Adipocyte (in vitro differentiated cells): ENCODE results near the gene AGT.
"Not testable (repeated sequence)": the region's sequence is repeated elsewhere in the genome, so short reads cannot be mapped to it uniquely, and the experiment has no call there.

Experiments
- DNase-seq: peaks from one replicate; pipeline ENCODE4 v3.0.0-alpha.2; 2015; ENCODE audit warnings: low read depth
- H3K27me3 ChIP-seq: replicated peaks from 2 replicates; pipeline ENCODE4 v1.7.0; 2013; ENCODE audit warnings: mild to moderate bottlenecking, low read length, moderate library complexity; ENCODE audit not compliant: control insufficient read depth, insufficient read depth
- H3K36me3 ChIP-seq: 2 replicates; pipeline ENCODE4 v1.7.0; 2013; ENCODE audit warnings: low read length, mild to moderate bottlenecking, moderate library complexity; ENCODE audit not compliant: control insufficient read depth, insufficient read depth, severe bottlenecking
- H3K4me1 ChIP-seq: 2 replicates; pipeline ENCODE4 v1.7.0; 2013; ENCODE audit warnings: mild to moderate bottlenecking, low read length, moderate library complexity; ENCODE audit not compliant: control insufficient read depth, insufficient read depth
- H3K4me3 ChIP-seq: 2 replicates; pipeline ENCODE4 v1.7.0; 2013; ENCODE audit warnings: mild to moderate bottlenecking, low read length, moderate library complexity
- H3K9ac ChIP-seq: 2 replicates; pipeline ENCODE4 v1.7.0; 2013; ENCODE audit warnings: mild to moderate bottlenecking, low read length, moderate library complexity
- H3K9me3 ChIP-seq: 2 replicates; pipeline ENCODE4 v1.7.0; 2013; ENCODE audit warnings: mild to moderate bottlenecking, low read length, moderate library complexity; ENCODE audit not compliant: control insufficient read depth

AGT gene

DNA sequence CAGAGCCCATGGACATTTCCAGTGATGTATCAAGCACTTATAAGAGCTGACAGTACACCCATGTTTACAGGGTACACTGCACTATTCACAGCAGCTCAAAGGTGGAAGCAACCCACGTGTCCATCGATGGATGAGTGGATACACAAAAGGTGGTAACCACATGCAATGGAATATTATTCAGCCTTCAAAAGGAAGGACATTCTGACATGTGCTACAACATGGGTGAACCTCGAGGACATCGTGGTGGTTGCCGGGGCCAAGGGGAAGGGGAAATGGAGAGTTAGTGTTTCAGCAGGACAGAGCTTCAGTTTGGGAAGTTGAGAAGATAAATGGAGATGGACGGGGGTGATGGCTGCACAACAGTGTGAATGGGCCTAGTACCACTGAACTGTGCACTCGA, 9.1 kb downstream of the AGT start:
- no peak for DNase-seq
- Histone ChIP-seq H3K36me3 (no peaks in the 10 kb centered on the region), H3K9ac (no peak overlapping the region), H3K4me1 (peaks cover 7% of the 10 kb centered on the region), H3K4me3 (no peak overlapping the region), H3K9me3 (no peaks in the 10 kb centered on the region), H3K27me3 (peaks cover 7% of the 10 kb centered on the region)

DNA sequence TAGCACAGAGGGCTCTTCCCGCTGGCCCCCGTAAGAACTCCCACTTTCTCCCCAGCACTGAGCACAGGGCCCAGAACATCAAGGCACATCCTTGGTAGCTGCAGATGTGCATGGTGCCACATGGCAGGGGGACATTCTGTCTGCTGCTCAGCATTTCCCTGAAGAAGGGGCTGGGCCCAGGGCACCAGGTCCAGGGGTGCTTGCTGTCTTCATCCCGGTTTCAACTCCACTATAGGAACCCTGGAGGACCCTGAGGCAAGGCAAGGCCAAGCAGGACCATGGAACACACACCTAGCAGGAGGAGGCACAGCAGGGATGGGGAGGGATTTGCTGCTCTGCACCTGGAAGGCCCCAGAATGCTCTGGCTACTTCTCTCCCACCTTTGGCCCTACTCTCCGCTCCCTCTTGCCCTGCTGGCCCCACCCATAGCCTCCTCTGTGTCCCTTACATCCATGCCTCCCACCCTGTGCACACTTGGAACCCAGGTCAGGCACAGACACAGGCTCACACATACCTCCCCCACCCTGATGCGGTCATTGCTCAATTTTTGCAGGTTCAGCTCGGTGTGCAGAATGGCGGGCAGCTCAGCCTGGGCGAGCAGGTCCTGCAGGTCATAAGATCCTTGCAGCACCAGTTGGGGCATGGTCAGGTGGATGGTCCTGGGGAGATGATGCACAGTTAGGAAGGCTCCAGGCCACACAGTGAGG, 10.1 kb downstream of the AGT start:
- H3K9me3 ChIP-seq = no peaks in the 10 kb centered on the region
- peaks cover 7% of the 10 kb centered on the region for H3K4me1 ChIP-seq
- DNase-seq = no peak
- H3K27me3 ChIP-seq = peaks cover 7% of the 10 kb centered on the region
- no peak overlapping the region for H3K9ac ChIP-seq
- no peaks in the 10 kb centered on the region for H3K36me3 ChIP-seq
- no peak overlapping the region for H3K4me3 ChIP-seq

GRCh38 chr1:230702934-230703678, 10.8 kb downstream of the AGT start:
- Histone ChIP-seq H3K36me3 (no peaks in the 10 kb centered on the region), H3K4me3 (no peak overlapping the region), H3K9ac (no peak overlapping the region), H3K4me1 (peaks cover 1% of the 10 kb centered on the region), H3K27me3 (peaks cover 7% of the 10 kb centered on the region), H3K9me3 (no peaks in the 10 kb centered on the region)
- DNase-seq = no peak

- Histone ChIP-seq H3K4me1 (peaks cover 6% of the 10 kb centered on the region), H3K4me3 (no peak overlapping the region), H3K9ac (no peak overlapping the region), H3K36me3 (no peaks in the 10 kb centered on the region), H3K9me3 (no peaks in the 10 kb centered on the region), H3K27me3 (peaks cover 4% of the 10 kb centered on the region)
- DNase-seq = no peak
These were observed 11.8 kb downstream of the AGT start for GRCh38 chr1:230701895-230702768.

GRCh38 chr1:230701434-230701833, 12.5 kb downstream of the AGT start:
- H3K9me3 ChIP-seq = no peaks in the 10 kb centered on the region
- no peak for DNase-seq
- no peaks in the 10 kb centered on the region for H3K36me3 ChIP-seq
- peaks cover 6% of the 10 kb centered on the region for H3K4me1 ChIP-seq
- H3K4me3 ChIP-seq = no peak overlapping the region
- H3K27me3 ChIP-seq = peaks cover 4% of the 10 kb centered on the region
- H3K9ac ChIP-seq = no peak overlapping the region

DNA sequence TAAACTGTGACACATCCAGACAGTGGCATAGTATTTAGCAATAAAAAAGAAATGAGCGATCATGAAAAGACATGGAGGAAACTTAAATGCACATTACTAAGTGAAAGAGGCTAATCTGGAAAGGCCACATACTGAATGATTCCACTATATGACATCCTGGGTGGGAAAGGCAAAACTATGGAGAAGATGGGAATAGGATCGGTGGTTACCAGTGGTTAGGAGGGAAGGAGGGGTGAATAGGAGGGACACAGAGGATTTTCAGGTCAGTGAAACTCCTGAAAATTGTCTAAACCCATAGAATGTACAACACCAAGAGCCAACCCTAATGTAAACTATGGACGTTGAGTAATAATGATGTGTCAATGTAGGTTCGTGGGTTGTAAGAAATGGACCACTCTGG, 13.8 kb downstream of the AGT start:
- Histone ChIP-seq H3K4me1 (peaks cover 6% of the 10 kb centered on the region), H3K4me3 (no peak overlapping the region), H3K27me3 (peaks cover 4% of the 10 kb centered on the region), H3K9ac (no peak overlapping the region), H3K36me3 (no peaks in the 10 kb centered on the region), H3K9me3 (no peaks in the 10 kb centered on the region)
- DNase-seq = no peak

DNA sequence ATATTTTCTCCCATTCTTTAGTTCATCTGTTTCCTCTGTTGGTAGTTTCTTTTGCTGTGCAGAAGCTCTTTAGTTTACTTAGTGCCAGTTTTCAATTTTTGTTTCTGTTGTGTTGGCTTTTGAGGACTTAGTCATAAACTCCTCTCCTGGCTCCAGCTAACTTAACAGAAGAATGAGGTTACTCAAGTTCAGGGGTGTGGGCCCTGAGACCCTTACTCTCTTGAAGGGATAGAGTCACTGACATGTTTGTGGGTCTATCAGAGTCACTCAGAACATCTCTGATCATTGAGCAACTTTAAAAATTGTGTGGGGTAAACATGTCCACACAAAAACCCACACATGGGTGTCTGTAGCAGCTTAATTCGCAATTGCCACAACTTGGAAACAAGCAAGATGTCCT, 14.2 kb downstream of the AGT start:
- Histone ChIP-seq H3K27me3 (peaks cover 4% of the 10 kb centered on the region), H3K36me3 (no peaks in the 10 kb centered on the region), H3K4me1 (peaks cover 6% of the 10 kb centered on the region), H3K9ac (no peak overlapping the region), H3K4me3 (no peak overlapping the region), H3K9me3 (no peaks in the 10 kb centered on the region)
- no peak for DNase-seq

GRCh38 chr1:230698964-230699363, 15.0 kb downstream of the AGT start:
- DNase-seq, H3K27me3 ChIP-seq, H3K9me3 ChIP-seq, H3K36me3 ChIP-seq, H3K9ac ChIP-seq, H3K4me1 ChIP-seq, H3K4me3 ChIP-seq: not testable (repeated sequence)

DNA sequence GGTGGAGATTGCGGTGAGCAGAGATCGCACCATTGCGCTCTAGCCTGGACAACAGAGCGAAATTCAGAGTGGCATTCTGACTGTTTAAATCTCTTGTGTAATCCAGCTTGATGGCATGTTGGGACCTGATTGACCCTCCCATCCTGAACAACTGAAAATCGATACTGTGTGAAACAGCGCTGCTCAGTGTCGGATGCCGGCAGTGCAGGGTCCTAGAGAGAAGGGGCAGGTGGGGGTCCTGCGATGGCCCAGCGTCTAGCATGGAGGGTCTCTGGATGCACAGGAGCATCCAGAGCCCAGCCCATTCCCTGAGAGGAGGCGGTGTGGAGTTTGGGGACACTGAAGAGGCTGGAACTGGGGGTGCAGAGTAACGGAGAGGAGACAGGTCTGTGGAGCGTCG, 15.8 kb downstream of the AGT start:
- Histone ChIP-seq H3K4me1 (peaks cover 6% of the 10 kb centered on the region), H3K27me3 (peaks cover 4% of the 10 kb centered on the region), H3K36me3 (peaks cover 11% of the 10 kb centered on the region), H3K4me3 (no peak overlapping the region), H3K9me3 (no peaks in the 10 kb centered on the region), H3K9ac (no peak overlapping the region)
- no peak for DNase-seq

GRCh38 chr1:230696722-230697437, 17.0 kb downstream of the AGT start:
- Histone ChIP-seq H3K36me3 (peaks cover 24% of the 10 kb centered on the region), H3K4me3 (no peak overlapping the region), H3K4me1 (peaks cover 6% of the 10 kb centered on the region), H3K9me3 (no peaks in the 10 kb centered on the region), H3K9ac (no peak overlapping the region), H3K27me3 (peaks cover 4% of the 10 kb centered on the region)
- peak; percentile 55 for DNase-seq

GRCh38 chr1:230696218-230696617, 17.7 kb downstream of the AGT start:
- DNase-seq = no peak

More at GRCh38 chr1:230696218-230696617, 17.7 kb downstream of the AGT start:
- H3K4me1 ChIP-seq = peaks cover 6% of the 10 kb centered on the region
- no peaks in the 10 kb centered on the region for H3K9me3 ChIP-seq
- H3K4me3 ChIP-seq = no peak overlapping the region
- H3K27me3 ChIP-seq = peaks cover under 1% of the 10 kb centered on the region
- no peak overlapping the region for H3K9ac ChIP-seq
- H3K36me3 ChIP-seq = peaks cover 30% of the 10 kb centered on the region
